ENCODE data around the gene CHAC1.

DNA sequence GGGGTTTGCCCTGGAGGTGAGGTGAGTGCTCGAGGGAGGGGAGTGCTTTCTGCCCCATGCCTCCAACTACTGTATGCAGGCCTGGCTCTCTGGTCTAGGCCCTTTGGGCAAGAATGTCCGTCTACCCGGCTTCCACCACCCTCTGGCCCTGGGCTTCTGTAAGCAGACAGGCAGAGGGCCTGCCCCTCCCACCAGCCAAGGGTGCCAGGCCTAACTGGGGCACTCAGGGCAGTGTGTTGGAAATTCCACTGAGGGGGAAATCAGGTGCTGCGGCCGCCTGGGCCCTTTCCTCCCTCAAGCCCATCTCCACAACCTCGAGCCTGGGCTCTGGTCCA is 14.8 kb upstream of the CHAC1 start:
- TF ChIP-seq, protein P1, sequence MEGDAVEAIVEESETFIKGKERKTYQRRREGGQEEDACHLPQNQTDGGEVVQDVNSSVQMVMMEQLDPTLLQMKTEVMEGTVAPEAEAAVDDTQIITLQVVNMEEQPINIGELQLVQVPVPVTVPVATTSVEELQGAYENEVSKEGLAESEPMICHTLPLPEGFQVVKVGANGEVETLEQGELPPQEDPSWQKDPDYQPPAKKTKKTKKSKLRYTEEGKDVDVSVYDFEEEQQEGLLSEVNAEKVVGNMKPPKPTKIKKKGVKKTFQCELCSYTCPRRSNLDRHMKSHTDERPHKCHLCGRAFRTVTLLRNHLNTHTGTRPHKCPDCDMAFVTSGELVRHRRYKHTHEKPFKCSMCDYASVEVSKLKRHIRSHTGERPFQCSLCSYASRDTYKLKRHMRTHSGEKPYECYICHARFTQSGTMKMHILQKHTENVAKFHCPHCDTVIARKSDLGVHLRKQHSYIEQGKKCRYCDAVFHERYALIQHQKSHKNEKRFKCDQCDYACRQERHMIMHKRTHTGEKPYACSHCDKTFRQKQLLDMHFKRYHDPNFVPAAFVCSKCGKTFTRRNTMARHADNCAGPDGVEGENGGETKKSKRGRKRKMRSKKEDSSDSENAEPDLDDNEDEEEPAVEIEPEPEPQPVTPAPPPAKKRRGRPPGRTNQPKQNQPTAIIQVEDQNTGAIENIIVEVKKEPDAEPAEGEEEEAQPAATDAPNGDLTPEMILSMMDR (conservative IDR thresholded peaks at IDR 0.05; ENCODE audit: low read length), result no peak
- TF ChIP-seq EZH2phosphoT487 (IDR thresholded peaks at IDR 0.05; ENCODE audit: borderline replicate concordance), result no peak
